ENCODE results near the gene CCNJL.

CCNJL gene

GRCh38 chr5:160330212-160330611, 17.8 kb upstream of the CCNJL start:
- H3K9me3 ChIP-seq (ENCODE audit: control insufficient read depth, insufficient read depth, low read length) = no peaks in the 10 kb centered on the region
- H3K79me2 ChIP-seq (ENCODE audit: control insufficient read depth, low read length) = no peaks in the 10 kb centered on the region
- no peak overlapping the region for H3K4me3 ChIP-seq (ENCODE audit: low read length)
- H3K4me1 ChIP-seq (ENCODE audit: control insufficient read depth, low read length) = no peaks in the 10 kb centered on the region
- H3K9me2 ChIP-seq (replicated peaks; ENCODE audit: control insufficient read depth, low read length) = no peaks in the 10 kb centered on the region
- no peaks in the 10 kb centered on the region for H3K27me3 ChIP-seq (ENCODE audit: control insufficient read depth, low read length)
- H3K27ac ChIP-seq (ENCODE audit: low read depth, low read length) = no peak overlapping the region
- no peaks in the 10 kb centered on the region for H4K20me1 ChIP-seq (ENCODE audit: control insufficient read depth, insufficient read depth, low read depth, low read length)
- no peaks in the 10 kb centered on the region for H3K36me3 ChIP-seq (ENCODE audit: control insufficient read depth, low read length)
- H3F3A ChIP-seq (ENCODE audit: control insufficient read depth, insufficient read depth) = no peaks in the 10 kb centered on the region
- TF ChIP-seq CTCF (IDR thresholded peaks at IDR 0.05; ENCODE audit: low read depth, low read length, poor library complexity, severe bottlenecking) (no peak), EZH2phosphoT487 (IDR thresholded peaks at IDR 0.05; ENCODE audit: borderline replicate concordance, low read length) (no peak)
- no peak overlapping the region for H3K4me2 ChIP-seq (ENCODE audit: low read length)

- Histone ChIP-seq H3F3A (ENCODE audit: control insufficient read depth, insufficient read depth) (no peaks in the 10 kb centered on the region), H3K27me3 (ENCODE audit: control insufficient read depth, low read length) (0 out of 2 replicates have a peak, but pooled peaks cover 3% of the 10 kb centered on the region), H3K9me3 (ENCODE audit: control insufficient read depth, insufficient read depth, low read length) (no peaks in the 10 kb centered on the region), H3K27ac (ENCODE audit: low read depth, low read length) (no peak overlapping the region), H3K4me2 (ENCODE audit: low read length) (no peak overlapping the region), H3K79me2 (ENCODE audit: control insufficient read depth, low read length) (no peaks in the 10 kb centered on the region), H3K4me1 (ENCODE audit: control insufficient read depth, low read length) (no peaks in the 10 kb centered on the region), H3K9me2 (replicated peaks; ENCODE audit: control insufficient read depth, low read length) (no peaks in the 10 kb centered on the region), H3K36me3 (ENCODE audit: control insufficient read depth, low read length) (no peaks in the 10 kb centered on the region), H3K4me3 (ENCODE audit: low read length) (no peak overlapping the region), H4K20me1 (ENCODE audit: control insufficient read depth, insufficient read depth, low read depth, low read length) (no peaks in the 10 kb centered on the region)
- no peak for TF ChIP-seq CTCF (IDR thresholded peaks at IDR 0.05; ENCODE audit: low read depth, low read length, poor library complexity, severe bottlenecking)
- no peak for TF ChIP-seq EZH2phosphoT487 (IDR thresholded peaks at IDR 0.05; ENCODE audit: borderline replicate concordance, low read length)
These were observed 15.5 kb upstream of the CCNJL start for GRCh38 chr5:160327818-160328217.

- Histone ChIP-seq H3K9me3 (ENCODE audit: control insufficient read depth, insufficient read depth, low read length) (no peaks in the 10 kb centered on the region), H3K4me3 (ENCODE audit: low read length) (no peak overlapping the region), H3K9me2 (replicated peaks; ENCODE audit: control insufficient read depth, low read length) (no peaks in the 10 kb centered on the region), H3F3A (ENCODE audit: control insufficient read depth, insufficient read depth) (no peaks in the 10 kb centered on the region), H3K4me2 (ENCODE audit: low read length) (no peak overlapping the region), H3K4me1 (ENCODE audit: control insufficient read depth, low read length) (no peaks in the 10 kb centered on the region), H3K36me3 (ENCODE audit: control insufficient read depth, low read length) (no peaks in the 10 kb centered on the region), H3K27ac (ENCODE audit: low read depth, low read length) (no peak overlapping the region), H3K27me3 (ENCODE audit: control insufficient read depth, low read length) (0 out of 2 replicates have a peak, but pooled peaks cover 3% of the 10 kb centered on the region), H4K20me1 (ENCODE audit: control insufficient read depth, insufficient read depth, low read depth, low read length) (no peaks in the 10 kb centered on the region), H3K79me2 (ENCODE audit: control insufficient read depth, low read length) (no peaks in the 10 kb centered on the region)
- TF ChIP-seq EZH2phosphoT487 (IDR thresholded peaks at IDR 0.05; ENCODE audit: borderline replicate concordance, low read length) (no peak), CTCF (IDR thresholded peaks at IDR 0.05; ENCODE audit: low read depth, low read length, poor library complexity, severe bottlenecking) (no peak)
These were observed 14.6 kb upstream of the CCNJL start for GRCh38 chr5:160326981-160327380.

Measured in DOHH2 (cell line).